ENCODE results near the gene FGFR4.

- TF ChIP-seq CTCF (conservative IDR thresholded peaks at IDR 0.05; ENCODE audit: low read depth in 2 of 2) (peak; percentile 88 to 96), CREB1 (CRISPR knock-in tag; IDR thresholded peaks at IDR 0.05; ENCODE audit: low read depth) (no peak), EZH2 (IDR thresholded peaks at IDR 0.05; ENCODE audit: low read depth, unreplicated experiment) (no peak), EZH2phosphoT487 (IDR thresholded peaks at IDR 0.05; ENCODE audit: unreplicated experiment) (no peak), POLR2AphosphoS5 (IDR thresholded peaks at IDR 0.05; ENCODE audit: low read depth) (no peak), REST (IDR thresholded peaks at IDR 0.05; ENCODE audit: unreplicated experiment) (no peak), JUNB (IDR thresholded peaks at IDR 0.05; ENCODE audit: unreplicated experiment) (no peak), STAT1 (IDR thresholded peaks at IDR 0.05; ENCODE audit: unreplicated experiment) (no peak), ZNF462 (CRISPR knock-in tag; IDR thresholded peaks at IDR 0.05) (no peak), ETS1 (IDR thresholded peaks at IDR 0.05) (no peak), ZNF331 (CRISPR knock-in tag; IDR thresholded peaks at IDR 0.05; ENCODE audit: low read depth) (no peak), ZNF114 (CRISPR knock-in tag; IDR thresholded peaks at IDR 0.05) (no peak)
Observed at GRCh38 chr5:177071666-177072385, 14.9 kb upstream of the FGFR4 start.

All from GM23338 (cell line).